K562 (cell line): ENCODE measurements around the gene TMED8. TPM values are rescaled to one million over a fixed set of nuclear protein-coding genes. Genes with fewer than 3 reads are reported as not detected.
"Not testable (repeated sequence)": the region's sequence is repeated elsewhere in the genome, so short reads cannot be mapped to it uniquely, and the experiment has no call there.

Experiments used
- ATAC-seq: fragments of 200-7000 bp; cut with Tn5 transposase; 3 replicates; pipeline ENCODE4 v1.9.1; 2020; ENCODE audit warnings: moderate library complexity
- BruUV-seq: library from RNA; stranded (reverse); fragments of 400-500 nt; replicated peaks from 2 replicates; lab custom pipeline; 2021; lab: Mats Ljungman, UMichigan
- CTCF ChIA-PET: fragments of 300-600 bp; formaldehyde crosslinking; extraction: SDS; loops from one replicate; lab custom pipeline; 2021; ENCODE audit warnings: low intra/inter-chr PET ratio; lab: Yijun Ruan, JAX
- POLR2A ChIA-PET: fragments of 300-600, 350-650 bp; sonication (Branson Sonifier 250); formaldehyde crosslinking; extraction: SDS; loops from one replicate; lab custom pipeline; 2021; ENCODE audit warnings: antibody characterized with exemption, inconsistent platforms; lab: Yijun Ruan, JAX
- DNase-seq, 4 experiments: peaks; one replicate each; pipeline versions ENCODE4 v3.0.0 to v3.0.0-alpha.2; 2011 to 2018; ENCODE audit warnings: low spot score in 3 of 4, mixed read lengths in 3 of 4; ENCODE audit errors: extremely low read depth in 1 of 4
- FAIRE-seq: peaks from 2 replicates; lab custom pipeline; 2011; peaks lifted over from hg19 to GRCh38; lab: Jason Lieb, UNC
- H2AFZ ChIP-seq: 2 replicates; pipeline ENCODE4 v1.6.0; 2011; ENCODE audit warnings: low read depth, low read length, control low read depth, inconsistent platforms
- H3K27ac ChIP-seq: fragments of 200-600 bp; 3 replicates; pipeline ENCODE4 v1.8.0; 2011; ENCODE audit warnings: low read depth, mild to moderate bottlenecking, control low read depth, inconsistent platforms, low read length, moderate library complexity, mixed read lengths; ENCODE audit errors: extremely low read depth
- H3K27me3 ChIP-seq, 2 experiments: fragments of 300-600 bp in 1 of 2; 2 replicates in 1 of 2; 3 replicates in 1 of 2; pipeline versions ENCODE4 v1.6.0 to v1.8.0; 2011; ENCODE audit warnings: inconsistent platforms in 2 of 2, low read length in 2 of 2, mild to moderate bottlenecking in 1 of 2, mixed read lengths in 1 of 2, moderate library complexity in 1 of 2; ENCODE audit not compliant: control insufficient read depth in 2 of 2, insufficient read depth in 2 of 2
- H3K36me3 ChIP-seq: fragments of 300-600 bp; 3 replicates; pipeline ENCODE4 v1.8.0; 2011; ENCODE audit warnings: mild to moderate bottlenecking, low read length, inconsistent platforms; ENCODE audit not compliant: control insufficient read depth, insufficient read depth
- H3K4me1 ChIP-seq, 2 experiments: fragments of 200-600 bp in 1 of 2; replicated peaks in 1 of 2; 2 replicates in 1 of 2; 3 replicates in 1 of 2; pipeline versions ENCODE4 v1.5.1 to v1.8.0; 2011; ENCODE audit warnings: inconsistent platforms in 2 of 2, low read length in 2 of 2, mild to moderate bottlenecking in 1 of 2, mixed read lengths in 1 of 2, moderate library complexity in 1 of 2; ENCODE audit not compliant: control insufficient read depth in 2 of 2, insufficient read depth in 2 of 2
- H3K4me2 ChIP-seq: 2 replicates; pipeline ENCODE4 v1.6.1; 2011; ENCODE audit warnings: low read length, control low read depth, inconsistent platforms, mixed read lengths; ENCODE audit not compliant: insufficient read depth
- H3K4me3 ChIP-seq: fragments of 200-600 bp; sonication (generic), shearing (Covaris generic); 2 replicates; pipeline ENCODE4 v1.5.1; 2016; ENCODE audit warnings: control low read depth, inconsistent platforms
- H3K79me2 ChIP-seq: fragments of 200-600 bp; 3 replicates; pipeline ENCODE4 v1.8.0; 2011; ENCODE audit warnings: low read length, inconsistent platforms; ENCODE audit not compliant: control insufficient read depth, insufficient read depth
- H3K9ac ChIP-seq, 2 experiments: 2 replicates each; pipeline versions ENCODE4 v1.6.0 to v1.6.1; 2011; ENCODE audit warnings: low read depth in 2 of 2, low read length in 2 of 2, control low read depth in 1 of 2, inconsistent platforms in 1 of 2, mild to moderate bottlenecking in 1 of 2, mixed read lengths in 1 of 2; ENCODE audit not compliant: insufficient read depth in 1 of 2
- H3K9me1 ChIP-seq: one replicate; pipeline ENCODE4 v1.6.0; 2011; ENCODE audit warnings: inconsistent platforms, mild to moderate bottlenecking, low read length, moderate library complexity; ENCODE audit not compliant: control insufficient read depth, insufficient read depth
- H3K9me3 ChIP-seq: replicated peaks from 2 replicates; pipeline ENCODE4 v1.5.1; 2011; ENCODE audit warnings: low read depth, low read length, inconsistent platforms; ENCODE audit not compliant: control insufficient read depth, insufficient read depth
- H4K20me1 ChIP-seq: replicated peaks from 2 replicates; pipeline ENCODE4 v1.6.1; 2011; ENCODE audit warnings: low read length, inconsistent platforms, mixed read lengths; ENCODE audit not compliant: control insufficient read depth, insufficient read depth
- CBFA2T3 ChIP-seq: fragments of 450-650 bp; IDR thresholded peaks from 2 replicates; pipeline ENCODE4 v1.6.1; 2017
- CBX3 ChIP-seq, 2 experiments: IDR thresholded peaks; 1 replicate in 1 of 2; 2 replicates in 1 of 2; pipeline ENCODE4 v1.6.1; 2012; ENCODE audit warnings: inconsistent platforms in 2 of 2, low read length in 2 of 2, borderline replicate concordance in 1 of 2, control low read depth in 1 of 2
- CREB3 ChIP-seq: fragments of 450-650 bp; conservative IDR thresholded peaks from 2 replicates; pipeline ENCODE4 v1.6.1; 2016; ENCODE audit warnings: missing genetic modification characterization, low read depth, mild to moderate bottlenecking, missing compliant biosample characterization, moderate library complexity
- DACH1 ChIP-seq: fragments of 450-650 bp; IDR thresholded peaks from 2 replicates; pipeline ENCODE4 v1.6.1; 2018; ENCODE audit not compliant: partially characterized antibody
- DPF2 ChIP-seq: fragments of 450-650 bp; IDR thresholded peaks from 2 replicates; pipeline ENCODE4 v1.6.1; 2016
- HMBOX1 ChIP-seq: sonication (generic); IDR thresholded peaks from 2 replicates; pipeline ENCODE4 v1.6.1; 2016
- L3MBTL2 ChIP-seq: fragments of 450-650 bp; IDR thresholded peaks from 2 replicates; pipeline ENCODE4 v1.6.1; 2016; ENCODE audit warnings: mild to moderate bottlenecking, moderate library complexity
- MLLT1 ChIP-seq, 2 experiments: fragments of 450-650 bp; IDR thresholded peaks; 2 replicates each; pipeline ENCODE4 v1.6.1; 2016
- TEAD4 ChIP-seq, 2 experiments: sonication (generic) in 1 of 2; formaldehyde crosslinking in 1 of 2; IDR thresholded peaks; 2 replicates each; pipeline versions ENCODE4 v1.6.1 to v1.8.0; 2012 to 2022; ENCODE audit warnings: borderline replicate concordance in 1 of 2, inconsistent platforms in 1 of 2, low read length in 1 of 2, mild to moderate bottlenecking in 1 of 2, missing genetic modification reagents in 1 of 2
- ZNF239 ChIP-seq: fragments of 250-450 bp; sonication (Bioruptor Pico); IDR thresholded peaks from 2 replicates; pipeline ENCODE4 v1.4.0; 2020; ENCODE audit warnings: mild to moderate bottlenecking
- ZNF830 ChIP-seq: fragments of 250-450 bp; sonication (Bioruptor Pico); IDR thresholded peaks from 2 replicates; pipeline ENCODE4 v1.5.0; 2021; ENCODE audit warnings: mild to moderate bottlenecking
- ZZZ3 ChIP-seq: fragments of 450-650 bp; IDR thresholded peaks from 2 replicates; pipeline ENCODE4 v1.6.1; 2016; ENCODE audit warnings: antibody characterized with exemption, mild to moderate bottlenecking, moderate library complexity
- WGBS: fragments of 100-300 bp; shearing (Covaris generic); methylation state at CpG from one replicate; pipeline ENCODE4 v1.1.6; 2016; ENCODE audit warnings: low coverage, mixed read lengths; ENCODE audit not compliant: insufficient coverage; ENCODE audit errors: missing lambda C conversion rate; 5-methylcytosine and 5-hydroxymethylcytosine counted together
- in situ Hi-C: fragments of 300-500 bp; cut with MboI; formaldehyde crosslinking; loops from 4 replicates; pipeline ENCODE4 v1.15.0; 2018; ENCODE audit warnings: inconsistent platforms, mixed read lengths
- intact Hi-C: fragments of 100-400 bp; cut with micrococcal nuclease; formaldehyde crosslinking; loops from 2 replicates; pipeline ENCODE4 v1.14.2; 2022
- polyA plus RNA-seq, 8 experiments: library from polyadenylated mRNA; depleted of rRNA in 4 of 8; stranded (reverse) in 5 of 8; unstranded in 3 of 8; fragments of >200 nt; fragmentation: Nextera tagmentation in 2 of 8; fragmentation: Illumina TruSeq in 1 of 8; extraction: Ambion mirVana in 2 of 8; extraction: Trizol in 1 of 8; gene quantifications; 2 replicates each; pipeline versions ENCODE4 v1.2.1 to v1.2.3, GENCODE V29; 2011 to 2014; ENCODE audit warnings: inconsistent platforms in 1 of 8, missing spikeins in 1 of 8
- total RNA-seq, 7 experiments: library from RNA; depleted of rRNA in 6 of 7; stranded (reverse); fragments of >200 nt in 6 of 7; fragmentation: Illumina TruSeq in 2 of 7; extraction: Trizol in 2 of 7; gene quantifications; 2 replicates each; pipeline versions ENCODE4 v1.2.1 to v1.2.3, GENCODE V29; 2011 to 2021; ENCODE audit warnings: low replicate concordance in 1 of 7

Gene TMED8
- total and polyA plus RNA-seq, 9 of the 15 experiments (the other 6 are each of a cell fraction or from before 2014, with no cell fraction given): 3.3 to 17.4 (median 12.0) TPM

- DNase-seq, FAIRE-seq, H2AFZ ChIP-seq, in situ Hi-C loops, H3K36me3 ChIP-seq, H3K9me1 ChIP-seq, H3K9ac ChIP-seq, CTCF ChIA-PET, intact Hi-C loops, H4K20me1 ChIP-seq, H3K4me2 ChIP-seq, POLR2A ChIA-PET, BruUV-seq, H3K4me3 ChIP-seq, H3K27me3 ChIP-seq, H3K79me2 ChIP-seq, H3K9me3 ChIP-seq, ATAC-seq: not testable (repeated sequence)
- TF ChIP-seq DACH1: peak; percentile 92
- Histone ChIP-seq H3K4me1 (peaks cover 20 to 25% of the 10 kb centered on the region in 2 experiments; a peak in 4 of 5 replicates), H3K27ac (peak overlapping the region; percentile 92; the same call in 1 of the 3 replicates)
- WGBS: 39% methylated on average over 6 of the region's 10 CpGs
Observed at GRCh38 chr14:77415403-77416030, 38.6 kb upstream of the TMED8 start.

GRCh38 chr14:77409131-77409533, 32.2 kb upstream of the TMED8 start:
- FAIRE-seq (peak; percentile 15), ATAC-seq (peak; percentile 67), DNase-seq (peak in 1 of 4 experiments; percentile 61)
- ChIA-PET CTCF (no interaction called here), POLR2A (no interaction called here)
- Histone ChIP-seq H3K27ac (no peak overlapping the region), H3K79me2 (no peaks in the 10 kb centered on the region), H4K20me1 (no peaks in the 10 kb centered on the region), H2AFZ (peak overlapping the region; percentile 62; the same call in 1 of the 2 replicates), H3K4me1 (peaks cover 12 to 37% of the 10 kb centered on the region in 2 experiments), H3K9ac (no peak overlapping the region), H3K9me1 (no peaks in the 10 kb centered on the region), H3K36me3 (no peaks in the 10 kb centered on the region), H3K9me3 (no peaks in the 10 kb centered on the region), H3K4me3 (no peak overlapping the region), H3K4me2 (no peak overlapping the region), H3K27me3 (no peaks in the 10 kb centered on the region)
- 2% methylated on average over 3 of the region's 3 CpGs for WGBS
- BruUV-seq: no TSS peak
- intact Hi-C loops: loop anchor here (5.0 kb wide), 2 partner anchors 48 to 87 kb away; partner anchors contain the start of genes AHSA1, GSTZ1, POMT2 and VIPAS39
- in situ Hi-C loops: no loop called here
- TF ChIP-seq MLLT1 (IDR thresholded peaks at IDR 0.05) (no peak), TEAD4 (IDR thresholded peaks at IDR 0.05; ENCODE audit: low read length) (peak; percentile 7; the same call in 1 of the 2 replicates), TEAD4 (CRISPR knock-in tag; IDR thresholded peaks at IDR 0.05; ENCODE audit: borderline replicate concordance) (no peak), ZZZ3 (no peak), HMBOX1 (peak; percentile 34; the same call in 1 of the 2 replicates), ZNF239 (CRISPR knock-in tag) (no peak), CREB3 (tag) (no peak), ZNF830 (CRISPR knock-in tag) (no peak), CBFA2T3 (peak; percentile 61), L3MBTL2 (peak; percentile 41; the same call in 1 of the 2 replicates), CBX3 (IDR thresholded peaks at IDR 0.05; ENCODE audit: borderline replicate concordance in 1 of 2, low read length in 2 of 2) (no peak), DPF2 (0 out of 2 replicates have a peak, but pooled peaks have one; percentile 47)
